Measurements from ENCODE around the gene TNNC2. TPM values are rescaled to one million over a fixed set of nuclear protein-coding genes. Genes with fewer than 3 reads are reported as not detected.
A peak's percentile ranks its signal among the peaks of the same experiment; 100 is the strongest.

Gene TNNC2
- total and polyA plus RNA-seq, 9 of the 15 experiments (the other 6 are each of a cell fraction or from before 2014, with no cell fraction given): not detected

- H3K9ac ChIP-seq (ENCODE audit: insufficient read depth in 1 of 2, low read depth in 2 of 2, low read length in 2 of 2): peak overlapping the region in 1 of 2 experiments; percentile 27; a peak in 1 of 4 replicates
- no peaks in the 10 kb centered on the region for H4K20me1 ChIP-seq (replicated peaks; ENCODE audit: control insufficient read depth, insufficient read depth, low read length)
- intact Hi-C loops (cut with micrococcal nuclease): no loop called here
- no peaks in the 10 kb centered on the region for H3K9me3 ChIP-seq (replicated peaks; ENCODE audit: control insufficient read depth, insufficient read depth, low read depth, low read length)
- peaks cover 11 to 19% of the 10 kb centered on the region in 2 experiments for H3K4me1 ChIP-seq (replicated peaks in 1 of 2; ENCODE audit: control insufficient read depth in 2 of 2, insufficient read depth in 2 of 2, low read length in 2 of 2)
- no peak overlapping the region for H3K27ac ChIP-seq (ENCODE audit: extremely low read depth, low read depth, low read length)
- peaks cover 27% of the 10 kb centered on the region; the same call in 2 of the 3 replicates for H3K36me3 ChIP-seq (ENCODE audit: control insufficient read depth, insufficient read depth, low read length)
- no peak overlapping the region for H3K4me2 ChIP-seq (ENCODE audit: insufficient read depth, low read length)
- DNase-seq (ENCODE audit: extremely low read depth in 1 of 4, low spot score in 3 of 4) (no peak), FAIRE-seq (no peak), ATAC-seq (no peak)
- no peak for TF ChIP-seq ARID1B (IDR thresholded peaks at IDR 0.05)
- no peak for TF ChIP-seq GATAD2A (IDR thresholded peaks at IDR 0.05)
- peak; percentile 58 for TF ChIP-seq POLR2G (IDR thresholded peaks at IDR 0.05; ENCODE audit: low read depth, low read length)
- TF ChIP-seq EHMT2 (IDR thresholded peaks at IDR 0.05): no peak
- TF ChIP-seq HEY1 (CRISPR knock-in tag; IDR thresholded peaks at IDR 0.05; ENCODE audit: borderline replicate concordance): no peak
- no peak overlapping the region for H3K4me3 ChIP-seq
- peaks cover 3% of the 10 kb centered on the region for H3K9me1 ChIP-seq (ENCODE audit: control insufficient read depth, insufficient read depth, low read length)
- no peak overlapping the region for H2AFZ ChIP-seq (ENCODE audit: low read depth, low read length)
- H3K27me3 ChIP-seq (ENCODE audit: control insufficient read depth in 2 of 2, insufficient read depth in 2 of 2, low read length in 2 of 2): no peaks in the 10 kb centered on the region
- in situ Hi-C loops (cut with MboI): no loop called here
- POLR2A ChIA-PET: interaction anchor here (0.7 to 4.9 kb wide), 3 partner anchors 11 to 98 kb away, joined by 3 to 19 read pairs (median 8); partner anchors contain the start of gene ACOT8
- BruUV-seq (replicated peaks): no TSS peak
- 87% methylated on average over 25 of the region's 25 CpGs for WGBS (ENCODE audit: insufficient coverage, low coverage, missing lambda C conversion rate)
- no peaks in the 10 kb centered on the region for H3K79me2 ChIP-seq (ENCODE audit: control insufficient read depth, insufficient read depth, low read length)
- CTCF ChIA-PET (ENCODE audit: low intra/inter-chr PET ratio): interaction anchor here (0.6 kb wide), 1 partner anchor 53 kb away, joined by 3 read pairs; no protein-coding TSS in a partner anchor
Observed at GRCh38 chr20:45840700-45841198, 13.6 kb upstream of the TNNC2 start.

GRCh38 chr20:45836841-45837240 is 9.7 kb upstream of the TNNC2 start:
- 0% methylated on average over 1 of the region's 1 CpG for WGBS (ENCODE audit: insufficient coverage, low coverage, missing lambda C conversion rate)
- ChIA-PET POLR2A (no interaction called here), CTCF (ENCODE audit: low intra/inter-chr PET ratio) (no interaction called here)
- Histone ChIP-seq H3K9ac (ENCODE audit: insufficient read depth in 1 of 2, low read depth in 2 of 2, low read length in 2 of 2) (no peak overlapping the region), H3K4me1 (replicated peaks in 1 of 2; ENCODE audit: control insufficient read depth in 2 of 2, insufficient read depth in 2 of 2, low read length in 2 of 2) (peaks cover 32 to 45% of the 10 kb centered on the region in 2 experiments), H3K4me3 (no peak overlapping the region), H3K9me1 (ENCODE audit: control insufficient read depth, insufficient read depth, low read length) (no peaks in the 10 kb centered on the region), H3K4me2 (ENCODE audit: insufficient read depth, low read length) (no peak overlapping the region), H3K27ac (ENCODE audit: extremely low read depth, low read depth, low read length) (no peak overlapping the region), H2AFZ (ENCODE audit: low read depth, low read length) (no peak overlapping the region), H3K27me3 (ENCODE audit: control insufficient read depth in 2 of 2, insufficient read depth in 2 of 2, low read length in 2 of 2) (no peaks in the 10 kb centered on the region), H4K20me1 (replicated peaks; ENCODE audit: control insufficient read depth, insufficient read depth, low read length) (no peaks in the 10 kb centered on the region), H3K79me2 (ENCODE audit: control insufficient read depth, insufficient read depth, low read length) (no peaks in the 10 kb centered on the region), H3K9me3 (replicated peaks; ENCODE audit: control insufficient read depth, insufficient read depth, low read depth, low read length) (no peaks in the 10 kb centered on the region), H3K36me3 (ENCODE audit: control insufficient read depth, insufficient read depth, low read length) (no peaks in the 10 kb centered on the region)
- intact Hi-C loops (cut with micrococcal nuclease) (loop anchor here (10.0 kb wide), 1 partner anchor 48 kb away; the partner anchor contains the start of genes SPATA25 and ZSWIM1), in situ Hi-C loops (cut with MboI) (no loop called here)
- DNase-seq (ENCODE audit: extremely low read depth in 1 of 4, low spot score in 3 of 4): peak; percentile 48 to 68 (median 51)
- no TSS peak for BruUV-seq (replicated peaks)
- peak; percentile 32; the same call in 2 of the 3 replicates for ATAC-seq
- FAIRE-seq: peak; percentile 88
- TF ChIP-seq HEY1 (CRISPR knock-in tag; IDR thresholded peaks at IDR 0.05; ENCODE audit: borderline replicate concordance) (no peak), ARID1B (IDR thresholded peaks at IDR 0.05) (peak; percentile 67; the same call in 1 of the 2 replicates), POLR2A (conservative IDR thresholded peaks at IDR 0.05) (no peak), ZBTB11 (CRISPR knock-in tag; IDR thresholded peaks at IDR 0.05) (no peak), FOXJ2 (tag; IDR thresholded peaks at IDR 0.05) (no peak), CBFA2T2 (conservative IDR thresholded peaks at IDR 0.05) (peak; percentile 89), RAD51 (IDR thresholded peaks at IDR 0.05; ENCODE audit: borderline replicate concordance, low read depth) (no peak), HDAC2 (IDR thresholded peaks at IDR 0.05) (peak; percentile 75)
- TF ChIP-seq, protein P1, sequence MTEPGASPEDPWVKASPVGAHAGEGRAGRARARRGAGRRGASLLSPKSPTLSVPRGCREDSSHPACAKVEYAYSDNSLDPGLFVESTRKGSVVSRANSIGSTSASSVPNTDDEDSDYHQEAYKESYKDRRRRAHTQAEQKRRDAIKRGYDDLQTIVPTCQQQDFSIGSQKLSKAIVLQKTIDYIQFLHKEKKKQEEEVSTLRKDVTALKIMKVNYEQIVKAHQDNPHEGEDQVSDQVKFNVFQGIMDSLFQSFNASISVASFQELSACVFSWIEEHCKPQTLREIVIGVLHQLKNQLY (CRISPR knock-in tag; conservative IDR thresholded peaks at IDR 0.05): no peak

Data from K562 (cell line).